SH-SY5Y (cell line): ENCODE results near the gene PIM1.

Source experiments
- GATA2 ChIP-seq: IDR thresholded peaks from 2 replicates; pipeline ENCODE4 v1.6.1; 2011; ENCODE audit warnings: mild to moderate bottlenecking, low read depth, low read length
- GATA3 ChIP-seq: IDR thresholded peaks from 2 replicates; pipeline ENCODE4 v1.6.1; 2011; ENCODE audit warnings: low read depth, mild to moderate bottlenecking, low read length, moderate library complexity

PIM1 gene

GRCh38 chr6:37188962-37189510 is 19.1 kb downstream of the PIM1 start:
- TF ChIP-seq GATA3 (no peak), GATA2 (no peak)

DNA sequence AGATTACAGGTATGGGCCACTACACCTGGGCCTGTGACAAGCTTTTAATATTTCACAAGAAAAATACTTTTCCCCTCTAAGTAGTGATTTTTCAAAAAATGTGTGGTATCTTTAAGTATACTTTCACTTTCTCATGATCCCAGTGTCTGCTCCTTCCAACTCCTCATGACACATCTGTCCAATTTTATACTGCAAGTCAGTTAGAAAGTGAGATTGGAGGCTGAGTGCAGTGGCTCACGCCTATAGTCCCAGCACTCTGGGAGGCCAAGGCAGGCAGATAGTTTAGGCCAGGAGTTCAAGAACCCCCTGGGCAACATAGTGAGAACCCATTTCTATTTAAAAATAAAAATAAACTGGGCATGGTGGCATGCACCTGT is 20.2 kb downstream of the PIM1 start:
- TF ChIP-seq GATA2 (no peak), GATA3 (no peak)

DNA sequence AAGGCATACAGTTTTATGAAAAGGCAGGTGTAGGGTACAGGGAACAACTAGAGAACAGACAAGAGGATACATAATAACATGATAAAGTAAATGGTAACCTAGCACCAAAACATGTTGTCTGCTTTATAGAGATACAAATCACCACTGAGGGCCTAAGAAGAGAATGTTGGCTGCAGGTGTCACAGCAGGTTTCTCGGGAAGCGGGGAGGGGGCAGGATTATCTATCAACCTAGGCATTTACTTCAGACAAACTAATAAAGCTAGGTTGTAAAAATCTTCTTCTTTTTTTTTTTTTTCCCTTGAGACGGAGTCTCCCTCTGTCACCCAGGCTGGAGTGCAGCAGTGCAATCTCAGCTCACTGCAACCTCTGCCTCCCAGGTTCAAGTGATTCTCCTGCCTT is 22.7 kb downstream of the PIM1 start:
- TF ChIP-seq GATA3, result no peak
- TF ChIP-seq GATA2, result no peak

GRCh38 chr6:37200085-37200484 is 30.1 kb downstream of the PIM1 start:
- no peak for TF ChIP-seq GATA3
- TF ChIP-seq GATA2, result no peak

- no peak for TF ChIP-seq GATA3
- no peak for TF ChIP-seq GATA2
These were observed 31.8 kb downstream of the PIM1 start for GRCh38 chr6:37201726-37202125.

- TF ChIP-seq GATA3 (no peak), GATA2 (no peak)
These were observed 33.0 kb downstream of the PIM1 start for GRCh38 chr6:37202788-37203491.

GRCh38 chr6:37204014-37204751 is 34.2 kb downstream of the PIM1 start:
- TF ChIP-seq GATA2 (no peak), GATA3 (no peak)

GRCh38 chr6:37205175-37205996 is 35.4 kb downstream of the PIM1 start:
- TF ChIP-seq GATA2, result no peak
- no peak for TF ChIP-seq GATA3

GRCh38 chr6:37205997-37206340 is 36.0 kb downstream of the PIM1 start:
- TF ChIP-seq GATA2, result no peak
- TF ChIP-seq GATA3, result no peak

GRCh38 chr6:37206622-37207021 is 36.7 kb downstream of the PIM1 start:
- TF ChIP-seq GATA3 (no peak), GATA2 (no peak)

DNA sequence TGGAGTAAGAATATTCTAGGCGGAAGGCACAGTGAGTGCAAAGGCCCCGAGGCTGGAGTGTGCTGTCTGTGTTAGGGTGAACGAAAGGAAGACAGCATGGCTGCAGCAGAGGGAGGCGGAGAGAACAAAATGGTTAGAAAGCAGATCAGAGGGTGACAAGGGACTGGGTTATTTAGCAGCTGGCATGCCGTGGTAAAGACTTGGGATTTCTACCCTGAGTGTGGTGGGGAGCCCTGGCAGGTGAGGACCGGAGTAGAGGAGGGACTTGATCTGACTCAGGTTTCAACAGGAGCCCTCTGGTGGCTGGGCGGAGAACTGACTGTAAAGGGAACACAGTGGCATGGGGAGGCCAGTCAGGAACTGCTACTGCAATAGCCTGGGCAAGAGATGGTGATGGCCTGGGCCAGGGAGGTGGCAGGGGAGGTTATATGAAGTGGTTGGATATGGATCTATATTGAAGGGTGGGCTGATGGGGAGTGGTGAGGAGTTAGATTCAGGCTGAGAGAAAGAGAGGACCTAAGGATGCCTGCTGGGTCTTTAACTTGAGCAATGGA is 38.0 kb downstream of the PIM1 start:
- TF ChIP-seq GATA3, result no peak
- no peak for TF ChIP-seq GATA2

DNA sequence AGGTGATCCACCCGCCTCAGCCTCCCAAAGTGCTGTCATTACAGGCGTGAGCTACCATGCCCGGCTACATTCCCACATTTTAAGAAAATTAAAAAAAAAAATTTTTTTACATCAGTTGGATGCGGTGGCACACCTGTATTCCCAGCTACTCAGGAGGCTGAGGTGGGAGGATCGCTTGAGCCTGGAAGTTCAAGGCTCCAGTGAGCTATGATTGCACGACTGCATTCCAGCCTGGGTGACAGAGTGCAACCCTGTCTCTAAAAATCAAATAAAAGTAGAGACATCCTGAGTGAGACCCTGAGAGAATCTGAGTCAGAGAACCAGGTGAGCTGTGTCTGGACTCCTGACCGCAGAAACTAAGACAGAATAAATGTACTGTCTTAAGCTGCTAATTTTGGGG is 38.8 kb downstream of the PIM1 start:
- TF ChIP-seq GATA3 (no peak), GATA2 (no peak)

GRCh38 chr6:37209461-37210205 is 39.7 kb downstream of the PIM1 start:
- TF ChIP-seq GATA3 (no peak), GATA2 (no peak)

DNA sequence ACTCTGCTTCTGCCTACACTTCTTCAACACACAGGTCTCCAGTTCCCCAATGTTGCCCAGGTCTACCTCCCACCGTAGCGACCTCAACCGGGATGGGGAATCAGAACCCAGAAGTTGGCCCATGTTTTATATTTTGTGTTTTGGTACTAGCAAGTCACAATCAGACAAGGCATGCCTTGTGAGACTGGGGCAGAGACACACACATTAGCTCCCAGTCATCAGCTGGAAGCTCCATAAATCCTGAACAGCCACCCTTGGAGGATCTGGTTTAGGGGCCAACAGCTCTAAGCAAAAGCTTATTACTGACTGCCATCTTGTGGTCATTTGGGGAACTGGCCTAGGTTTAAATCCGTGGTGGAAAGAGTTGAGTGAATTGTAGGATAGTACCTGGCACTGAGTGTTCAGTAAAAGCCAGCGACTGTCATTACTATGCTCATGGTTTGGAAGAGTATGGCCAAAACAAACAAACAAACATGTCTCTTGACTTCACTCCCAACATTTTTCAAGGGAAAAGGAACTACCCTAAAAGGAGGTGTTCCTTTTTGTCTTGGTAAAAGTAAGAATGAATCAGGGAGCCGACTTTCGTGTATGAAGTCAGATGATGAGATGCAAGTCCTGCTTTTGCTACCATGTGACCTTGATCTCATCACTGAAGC is 40.5 kb downstream of the PIM1 start:
- TF ChIP-seq GATA2 (no peak), GATA3 (no peak)
